NCI-H2107 treated with DMSO at 0.1 percent for 48 hours (cell line): ENCODE data around the gene RNF157.
"Not testable (repeated sequence)": the region's sequence is repeated elsewhere in the genome, so short reads cannot be mapped to it uniquely, and the experiment has no call there.

Experiments
- DNase-seq: peaks from one replicate; lab custom pipeline; 2025; ENCODE audit not compliant: unreplicated experiment; lab: John Stamatoyannopoulos, UW

The RNF157 gene

GRCh38 chr17:76270770-76271668, 30.7 kb upstream of the RNF157 start:
- no peak for DNase-seq

DNA sequence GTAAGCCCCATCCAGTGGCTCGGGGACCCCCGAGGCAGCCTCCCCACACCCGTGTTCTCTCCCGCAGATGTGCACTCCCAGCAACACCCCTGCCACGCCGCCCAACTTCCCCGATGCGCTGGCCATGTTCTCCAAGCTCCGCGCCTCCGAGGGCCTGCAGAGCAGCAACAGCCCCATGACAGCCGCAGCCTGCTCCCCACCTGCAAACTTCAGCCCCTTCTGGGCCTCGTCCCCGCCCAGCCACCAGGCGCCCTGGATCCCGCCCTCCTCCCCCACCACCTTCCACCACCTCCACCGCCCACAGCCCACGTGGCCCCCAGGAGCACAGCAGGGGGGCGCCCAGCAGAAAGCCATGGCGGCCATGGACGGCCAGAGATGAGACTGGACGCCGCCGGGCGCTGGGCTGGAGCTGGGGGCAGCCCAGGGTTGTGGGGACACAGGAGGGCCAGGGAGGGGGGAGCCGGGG, 29.9 kb upstream of the RNF157 start:
- no peak for DNase-seq

GRCh38 chr17:76268991-76269981, 29.0 kb upstream of the RNF157 start:
- no peak for DNase-seq

GRCh38 chr17:76268015-76268749, 27.9 kb upstream of the RNF157 start:
- no peak for DNase-seq

DNA sequence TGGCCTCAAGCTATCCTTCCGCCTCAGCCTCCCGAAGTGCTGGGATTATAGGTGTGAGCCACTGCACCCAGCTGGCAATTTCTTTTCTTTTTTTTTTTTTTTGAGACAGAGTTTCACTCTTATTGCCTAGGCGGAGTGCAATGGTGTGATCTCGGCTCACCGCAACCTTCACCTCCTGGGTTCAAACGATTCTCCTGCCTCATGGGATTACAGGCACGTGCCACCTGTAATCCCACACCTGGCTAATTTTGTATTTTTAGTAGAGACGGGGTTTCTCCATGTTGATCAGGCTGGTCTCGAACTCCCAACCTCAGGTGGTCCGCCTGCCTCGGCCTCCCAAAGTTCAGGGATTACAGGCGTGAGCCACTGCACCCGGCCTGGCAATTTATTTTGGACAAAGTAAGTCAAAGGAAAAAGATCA, 27.3 kb upstream of the RNF157 start:
- not testable (repeated sequence) for DNase-seq

GRCh38 chr17:76267051-76267576, 26.8 kb upstream of the RNF157 start:
- DNase-seq: no peak

- DNase-seq: no peak
Measured at GRCh38 chr17:76266244-76266938, 26.1 kb upstream of the RNF157 start.

- DNase-seq: no peak
Measured at GRCh38 chr17:76265624-76266243, 25.4 kb upstream of the RNF157 start.

- DNase-seq: peak; percentile 91
Measured at GRCh38 chr17:76264755-76265623, 24.7 kb upstream of the RNF157 start, which contains the start of gene UBALD2. Gene UBALD2 (plus strand): TSS chr17:76265348. CDS start chr17:76265506, 158 bp downstream.

- no peak for DNase-seq
Measured at GRCh38 chr17:76264425-76264754, 24.1 kb upstream of the RNF157 start.

GRCh38 chr17:76263896-76264295, 23.6 kb upstream of the RNF157 start:
- DNase-seq: no peak

DNA sequence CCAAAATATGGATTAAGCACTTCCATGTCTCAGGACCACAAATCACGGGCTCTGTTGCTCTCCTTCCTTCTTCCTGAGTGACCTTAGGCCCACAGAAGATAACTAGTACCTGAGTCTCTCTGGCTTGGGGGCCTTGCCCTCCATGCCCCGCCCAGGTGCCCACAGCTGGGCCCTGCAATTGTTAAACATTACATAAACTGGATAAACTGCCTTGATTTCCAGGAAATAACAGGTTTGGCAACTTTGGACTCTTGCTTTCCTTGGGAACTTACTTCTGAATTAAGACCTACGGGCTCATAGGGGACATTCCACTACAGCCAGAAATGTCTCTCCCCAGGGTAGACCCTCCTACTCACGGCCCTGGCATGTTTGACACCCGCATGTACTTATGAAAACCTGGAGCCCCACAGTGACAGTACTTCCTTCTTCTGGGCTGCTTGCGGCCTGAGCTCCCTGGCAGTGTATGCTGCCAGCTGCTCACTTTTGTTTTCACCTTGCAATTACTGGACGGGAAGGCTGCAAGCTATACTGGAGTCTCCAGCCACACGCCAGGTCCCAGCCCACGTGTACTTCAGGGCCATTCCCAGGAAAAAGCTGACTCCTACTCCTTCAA, 22.5 kb upstream of the RNF157 start:
- DNase-seq: peak; percentile 61

GRCh38 chr17:76261421-76262215, 21.3 kb upstream of the RNF157 start:
- DNase-seq: peak; percentile 51

- no peak for DNase-seq
Measured at GRCh38 chr17:76260669-76261068, 20.4 kb upstream of the RNF157 start.

DNA sequence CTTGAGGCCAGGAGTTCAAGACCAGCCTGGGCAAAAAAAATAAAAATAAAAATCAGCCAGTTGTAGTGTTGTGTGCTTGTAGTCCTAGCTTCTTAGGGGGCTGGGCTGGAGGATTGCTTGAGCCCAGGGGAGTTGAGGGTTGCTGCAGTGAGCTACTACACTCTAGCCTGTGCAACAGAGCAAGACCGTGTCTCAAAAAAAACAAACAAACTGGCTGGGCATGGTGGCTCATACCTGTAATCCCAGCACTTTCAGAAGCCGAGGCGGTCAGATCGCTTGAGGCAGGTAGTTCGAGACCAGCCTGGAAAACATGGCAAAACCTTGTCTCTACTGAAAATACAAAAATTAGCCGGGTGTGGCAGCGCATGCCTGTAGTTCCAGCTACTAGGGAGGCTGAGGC, 19.9 kb upstream of the RNF157 start:
- no peak for DNase-seq

GRCh38 chr17:76256430-76257050, 16.2 kb upstream of the RNF157 start:
- not testable (repeated sequence) for DNase-seq
